ENCODE data around the gene LEFTY1.
A peak's percentile ranks its signal among the peaks of the same experiment; 100 is the strongest.

Gene LEFTY1

GRCh38 chr1:225886159-225887029, 2.6 kb downstream of the LEFTY1 start:
- no peak overlapping the region for H3K27ac ChIP-seq
- TF ChIP-seq CTCF (IDR thresholded peaks at IDR 0.05) (no peak), ZFX (IDR thresholded peaks at IDR 0.05; ENCODE audit: borderline replicate concordance) (no peak)

GRCh38 chr1:225885336-225885735, 3.6 kb downstream of the LEFTY1 start:
- no peak overlapping the region for H3K27ac ChIP-seq
- TF ChIP-seq ZFX (IDR thresholded peaks at IDR 0.05; ENCODE audit: borderline replicate concordance) (no peak), CTCF (IDR thresholded peaks at IDR 0.05) (no peak)

GRCh38 chr1:225883616-225884265, 5.2 kb downstream of the LEFTY1 start:
- no peak overlapping the region; the same call in 1 of the 2 replicates for H3K27ac ChIP-seq
- TF ChIP-seq ZFX (IDR thresholded peaks at IDR 0.05; ENCODE audit: borderline replicate concordance), result no peak
- TF ChIP-seq CTCF (IDR thresholded peaks at IDR 0.05), result peak; percentile 19; the same call in 1 of the 2 replicates

- no peak for TF ChIP-seq ZFX (IDR thresholded peaks at IDR 0.05; ENCODE audit: borderline replicate concordance)
- TF ChIP-seq CTCF (IDR thresholded peaks at IDR 0.05), result peak; percentile 48; the same call in 1 of the 2 replicates
- peak overlapping the region; percentile 65 for H3K27ac ChIP-seq
Observed at GRCh38 chr1:225882694-225883615, 6.0 kb downstream of the LEFTY1 start.

GRCh38 chr1:225881959-225882693, 6.8 kb downstream of the LEFTY1 start, which contains the start of gene TMEM63A:
Gene TMEM63A (minus strand): TSS chr1:225882380. CDS start chr1:225877580, 4,800 bp downstream.
- H3K27ac ChIP-seq, result peak within 1 kb of the TSS; percentile 65
- TF ChIP-seq CTCF (IDR thresholded peaks at IDR 0.05), result peak; percentile 74
- no peak for TF ChIP-seq ZFX (IDR thresholded peaks at IDR 0.05; ENCODE audit: borderline replicate concordance)
